Measurements from ENCODE around the gene KCNIP1.

DNA sequence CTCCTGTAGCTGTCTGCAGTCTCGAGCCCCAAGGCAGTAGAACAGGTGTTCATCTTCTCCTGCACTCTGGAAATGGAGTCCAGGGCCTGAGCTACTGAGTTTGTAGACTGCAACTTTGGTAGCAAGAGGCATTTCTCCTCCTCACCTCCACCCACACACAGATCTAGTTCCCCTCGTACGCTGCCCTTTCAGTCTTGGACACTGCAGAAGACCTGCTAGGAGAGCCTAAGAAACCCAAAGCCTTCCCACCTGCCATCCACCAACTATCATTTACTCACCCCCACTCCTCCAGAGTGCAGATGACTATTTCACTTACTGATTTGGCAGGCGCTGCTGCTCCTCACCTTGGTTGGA, 59.0 kb downstream of the KCNIP1 start:
- TF ChIP-seq, protein P1, sequence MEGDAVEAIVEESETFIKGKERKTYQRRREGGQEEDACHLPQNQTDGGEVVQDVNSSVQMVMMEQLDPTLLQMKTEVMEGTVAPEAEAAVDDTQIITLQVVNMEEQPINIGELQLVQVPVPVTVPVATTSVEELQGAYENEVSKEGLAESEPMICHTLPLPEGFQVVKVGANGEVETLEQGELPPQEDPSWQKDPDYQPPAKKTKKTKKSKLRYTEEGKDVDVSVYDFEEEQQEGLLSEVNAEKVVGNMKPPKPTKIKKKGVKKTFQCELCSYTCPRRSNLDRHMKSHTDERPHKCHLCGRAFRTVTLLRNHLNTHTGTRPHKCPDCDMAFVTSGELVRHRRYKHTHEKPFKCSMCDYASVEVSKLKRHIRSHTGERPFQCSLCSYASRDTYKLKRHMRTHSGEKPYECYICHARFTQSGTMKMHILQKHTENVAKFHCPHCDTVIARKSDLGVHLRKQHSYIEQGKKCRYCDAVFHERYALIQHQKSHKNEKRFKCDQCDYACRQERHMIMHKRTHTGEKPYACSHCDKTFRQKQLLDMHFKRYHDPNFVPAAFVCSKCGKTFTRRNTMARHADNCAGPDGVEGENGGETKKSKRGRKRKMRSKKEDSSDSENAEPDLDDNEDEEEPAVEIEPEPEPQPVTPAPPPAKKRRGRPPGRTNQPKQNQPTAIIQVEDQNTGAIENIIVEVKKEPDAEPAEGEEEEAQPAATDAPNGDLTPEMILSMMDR (conservative IDR thresholded peaks at IDR 0.05; ENCODE audit: low read depth, low read length) = no peak
- TF ChIP-seq EZH2 (IDR thresholded peaks at IDR 0.05; ENCODE audit: low read length, unreplicated experiment) = no peak

All from PC-3 (cell line).